Astrocyte of the cerebellum (primary cell): ENCODE measurements around the gene RHBDD3.

Source experiments
- DNase-seq: peaks from one replicate; pipeline ENCODE4 v3.0.0-alpha.2; 2011; ENCODE audit warnings: low read depth
- H3K4me3 ChIP-seq: 2 replicates; pipeline ENCODE4 v1.5.1; 2011; ENCODE audit warnings: mild to moderate bottlenecking, low read depth, low read length, moderate library complexity
- in situ Hi-C: cut with HindIII; loops from 2 replicates; pipeline ENCODE4 v1.10.0; 2017; ENCODE audit warnings: low sequenced_read_pairs
- TF ChIP-seq, protein P1 (sequence below): IDR thresholded peaks from 2 replicates; pipeline ENCODE4 v1.5.1; 2012; ENCODE audit warnings: low read length, low read depth, moderate library complexity, mild to moderate bottlenecking; ENCODE audit errors: missing control alignments

RHBDD3 gene

DNA sequence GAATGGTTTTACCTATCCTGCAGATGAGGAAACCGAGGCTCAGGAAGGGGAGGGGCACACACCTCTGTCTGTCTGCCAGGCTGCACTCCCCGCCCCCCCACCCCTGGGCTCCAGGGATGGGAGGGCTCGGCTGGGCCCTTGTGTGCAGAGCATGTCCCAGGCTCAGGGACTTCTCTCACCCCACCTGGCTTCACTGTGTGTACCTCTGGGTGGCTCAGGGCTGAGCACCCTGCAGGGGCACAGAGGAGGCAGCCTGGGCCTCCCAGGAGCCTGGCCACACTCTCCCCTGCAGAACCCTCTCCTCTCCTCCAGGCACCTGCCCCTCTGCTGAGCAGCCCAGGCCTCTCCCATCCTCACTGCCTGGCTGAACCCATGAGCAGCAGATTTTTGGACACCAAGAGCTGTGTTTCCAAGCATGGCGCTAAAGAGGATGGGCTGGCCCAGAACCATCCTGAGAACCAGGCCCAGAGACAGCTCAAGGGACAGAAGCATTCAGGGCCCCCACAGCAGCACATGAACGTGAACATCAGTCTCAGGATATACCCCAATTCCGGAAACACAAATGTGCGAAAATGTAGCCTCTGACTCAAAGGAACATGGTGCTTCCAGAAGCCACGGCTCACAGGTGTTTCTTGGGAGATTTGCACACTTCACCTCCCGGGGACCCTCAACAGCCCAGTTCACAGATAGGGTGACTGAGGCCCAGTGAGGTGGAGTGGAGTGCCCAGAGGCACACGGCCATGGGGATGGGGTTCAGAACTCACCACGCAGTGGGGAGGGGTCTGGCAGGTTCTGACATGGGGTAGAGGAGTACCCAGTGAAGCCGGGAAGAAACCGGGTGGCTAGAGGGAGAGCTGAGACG, 51.5 kb downstream of the RHBDD3 start:
- no peak overlapping the region for H3K4me3 ChIP-seq
- no peak for DNase-seq
- in situ Hi-C loops = no loop called here
- TF ChIP-seq, protein P1, sequence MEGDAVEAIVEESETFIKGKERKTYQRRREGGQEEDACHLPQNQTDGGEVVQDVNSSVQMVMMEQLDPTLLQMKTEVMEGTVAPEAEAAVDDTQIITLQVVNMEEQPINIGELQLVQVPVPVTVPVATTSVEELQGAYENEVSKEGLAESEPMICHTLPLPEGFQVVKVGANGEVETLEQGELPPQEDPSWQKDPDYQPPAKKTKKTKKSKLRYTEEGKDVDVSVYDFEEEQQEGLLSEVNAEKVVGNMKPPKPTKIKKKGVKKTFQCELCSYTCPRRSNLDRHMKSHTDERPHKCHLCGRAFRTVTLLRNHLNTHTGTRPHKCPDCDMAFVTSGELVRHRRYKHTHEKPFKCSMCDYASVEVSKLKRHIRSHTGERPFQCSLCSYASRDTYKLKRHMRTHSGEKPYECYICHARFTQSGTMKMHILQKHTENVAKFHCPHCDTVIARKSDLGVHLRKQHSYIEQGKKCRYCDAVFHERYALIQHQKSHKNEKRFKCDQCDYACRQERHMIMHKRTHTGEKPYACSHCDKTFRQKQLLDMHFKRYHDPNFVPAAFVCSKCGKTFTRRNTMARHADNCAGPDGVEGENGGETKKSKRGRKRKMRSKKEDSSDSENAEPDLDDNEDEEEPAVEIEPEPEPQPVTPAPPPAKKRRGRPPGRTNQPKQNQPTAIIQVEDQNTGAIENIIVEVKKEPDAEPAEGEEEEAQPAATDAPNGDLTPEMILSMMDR = no peak

DNA sequence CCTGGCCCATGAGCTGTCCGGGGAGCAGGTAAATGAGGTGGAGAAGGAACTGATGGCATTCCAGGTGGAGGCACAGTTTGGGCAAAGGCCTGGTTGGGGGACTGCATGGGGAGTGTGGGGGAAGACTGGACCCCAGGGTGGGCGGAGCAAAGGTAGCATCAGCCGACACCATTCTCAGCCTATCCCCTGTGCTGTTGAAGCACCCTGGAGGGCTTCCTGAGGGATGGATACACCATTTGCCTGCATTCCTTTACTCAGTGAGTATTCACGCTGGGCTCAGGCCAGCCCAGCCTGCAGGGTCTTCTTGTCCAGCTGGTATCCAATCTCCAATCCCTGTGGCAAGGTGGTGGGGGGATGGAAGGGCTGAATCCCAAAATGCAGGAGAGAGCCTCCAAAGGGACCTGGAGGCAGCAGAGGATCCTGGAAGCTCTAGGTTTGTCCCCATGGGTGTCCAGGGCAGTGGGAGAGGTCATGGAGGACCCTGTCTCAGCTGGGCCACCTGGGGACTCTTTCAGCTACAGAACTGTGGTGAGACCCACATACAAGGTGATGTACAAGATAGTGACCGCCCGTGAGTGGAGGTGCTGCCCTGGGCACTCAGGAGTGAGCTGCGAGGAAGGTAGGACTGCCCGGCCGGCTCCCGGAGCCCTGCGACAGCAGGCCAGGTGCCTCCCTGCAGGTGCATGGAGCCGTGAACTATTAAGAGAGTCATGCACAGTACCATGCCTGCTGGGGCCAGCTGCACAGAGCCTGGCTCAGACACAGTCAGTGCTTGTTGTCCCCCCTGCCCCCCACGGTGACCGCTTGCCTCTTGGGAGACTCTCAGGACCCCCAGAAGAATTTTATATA, 52.5 kb downstream of the RHBDD3 start:
- TF ChIP-seq, protein P1 = no peak
- in situ Hi-C loops = no loop called here
- no peak overlapping the region for H3K4me3 ChIP-seq
- no peak for DNase-seq

DNA sequence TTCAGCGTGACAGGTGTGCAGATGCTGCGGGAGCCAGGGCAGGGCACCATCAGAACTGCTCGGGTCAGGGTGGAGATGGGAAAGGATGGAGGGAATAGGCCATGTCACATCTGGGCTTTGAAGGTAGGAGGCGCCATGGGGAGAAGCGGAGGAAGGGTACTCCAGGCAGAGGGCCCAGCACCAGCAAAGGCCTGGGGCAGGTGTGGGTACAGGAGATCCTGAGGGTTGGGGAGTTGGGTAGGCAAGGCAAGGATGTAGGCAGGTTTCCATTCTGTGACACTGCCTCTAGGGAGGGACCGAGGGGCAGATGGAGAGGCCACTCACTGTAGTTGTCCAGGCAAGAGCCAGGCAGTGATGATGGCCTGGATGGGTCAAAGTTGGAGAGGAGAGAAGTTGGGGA, 53.5 kb downstream of the RHBDD3 start:
- no peak overlapping the region for H3K4me3 ChIP-seq
- DNase-seq = no peak
- TF ChIP-seq, protein P1 = no peak
- in situ Hi-C loops = no loop called here

DNA sequence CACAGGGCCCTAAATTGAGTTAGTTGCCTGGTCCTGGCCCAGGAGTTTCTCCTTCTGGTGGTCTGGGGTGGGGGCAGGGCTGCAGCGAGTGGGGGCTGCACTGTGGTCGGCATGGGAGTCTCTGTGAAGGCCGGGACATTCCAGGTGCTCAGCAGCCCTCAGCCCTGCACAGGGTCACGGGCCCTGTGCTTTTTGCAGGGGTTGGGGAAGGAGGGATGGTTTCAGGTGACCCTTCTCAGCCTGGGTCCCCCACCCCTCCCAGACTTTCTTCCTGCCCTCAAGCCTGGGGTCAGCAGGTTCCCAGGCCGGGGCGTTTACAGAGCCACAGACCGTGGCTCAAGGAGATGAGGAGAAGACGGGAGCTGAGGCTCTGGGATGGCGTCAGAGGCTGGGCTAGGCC, 54.3 kb downstream of the RHBDD3 start:
- TF ChIP-seq, protein P1 = no peak
- in situ Hi-C loops = no loop called here
- DNase-seq = no peak
- H3K4me3 ChIP-seq = no peak overlapping the region

DNA sequence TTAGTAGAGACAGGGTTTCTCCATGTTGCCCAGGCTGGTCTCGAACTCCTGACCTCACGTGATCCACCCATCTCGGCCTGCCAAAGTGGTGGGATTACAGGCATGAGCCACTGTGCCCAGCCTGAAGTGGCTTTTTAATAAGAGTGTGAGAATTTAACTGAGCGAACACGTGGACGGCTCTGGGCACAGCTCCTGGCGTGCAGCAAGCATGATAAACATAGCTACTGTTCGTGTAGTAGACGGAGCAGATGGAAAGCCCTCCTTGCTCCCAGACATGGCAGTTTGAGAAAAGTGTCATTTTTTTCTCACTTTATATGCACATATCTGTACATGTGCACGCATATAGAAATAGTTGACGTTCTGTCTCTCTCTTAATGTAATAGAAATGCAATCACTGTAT, 55.0 kb downstream of the RHBDD3 start:
- TF ChIP-seq, protein P1 = no peak
- in situ Hi-C loops = no loop called here
- H3K4me3 ChIP-seq = no peak overlapping the region
- no peak for DNase-seq

DNA sequence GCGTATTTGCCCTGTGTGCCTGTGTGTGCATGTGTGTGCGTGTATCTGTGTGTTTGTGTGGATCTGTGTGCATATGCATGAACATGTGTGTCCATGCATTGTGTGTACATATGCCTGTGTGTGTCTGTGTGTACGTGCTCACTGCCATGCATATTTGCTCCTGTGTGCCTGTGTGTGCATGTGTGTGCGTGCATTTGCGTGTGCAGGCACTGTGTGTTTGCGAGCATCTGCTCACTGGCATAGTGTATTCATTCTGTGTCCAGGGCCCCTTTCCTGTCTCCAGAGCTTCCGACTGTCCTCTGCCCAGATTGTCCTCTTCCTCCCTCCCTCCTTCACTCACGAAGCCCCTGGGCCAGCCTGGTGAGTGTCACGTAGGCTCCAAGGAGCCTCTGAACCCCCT, 56.3 kb downstream of the RHBDD3 start:
- H3K4me3 ChIP-seq = no peak overlapping the region
- in situ Hi-C loops = no loop called here
- DNase-seq = no peak
- TF ChIP-seq, protein P1 = no peak
